ENCODE measurements around the gene TBC1D2B. TPM values are rescaled to one million over a fixed set of nuclear protein-coding genes. Genes with fewer than 3 reads are reported as not detected.

The TBC1D2B gene
- polyA plus RNA-seq, 1 donor (not counting 4 experiments of a cell fraction or from before 2014, with no cell fraction given), result 27.0 TPM

DNA sequence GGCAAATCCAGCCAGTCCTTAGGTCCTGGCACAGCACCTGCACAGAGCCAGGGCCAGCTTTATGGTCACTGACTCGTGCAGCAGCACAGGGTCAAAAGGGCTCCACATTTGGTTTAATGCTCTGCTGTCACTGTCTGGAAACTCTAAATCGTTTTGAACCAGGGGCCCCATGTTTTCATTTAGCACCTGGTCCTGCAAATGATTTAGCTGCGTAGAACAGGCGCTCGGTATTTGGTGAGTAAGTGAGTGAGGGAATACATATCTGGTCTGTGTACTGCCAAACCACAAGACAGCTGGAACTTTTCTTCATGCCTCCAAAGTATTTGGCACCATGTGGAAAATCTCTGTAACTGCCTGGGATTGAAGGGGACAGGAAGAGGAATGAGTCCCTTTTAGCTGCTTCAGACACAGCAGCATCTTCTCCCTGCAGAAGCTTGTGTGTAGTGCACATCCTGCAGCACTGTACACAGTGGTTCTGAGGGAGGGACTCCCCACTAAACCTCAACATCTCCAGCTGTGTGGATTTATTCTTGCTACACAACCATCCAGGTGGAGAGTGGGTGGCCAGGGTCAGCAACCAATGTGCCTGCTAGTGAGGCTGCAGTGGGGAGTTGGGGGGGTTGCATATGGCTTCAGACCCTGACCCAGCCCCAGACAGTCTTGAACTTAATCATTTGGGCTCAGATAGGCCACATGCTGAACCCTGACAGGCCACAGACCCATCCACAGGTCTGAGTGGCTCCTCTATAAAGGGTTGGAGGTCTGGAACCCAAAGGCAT lies 15.9 kb upstream of the TBC1D2B start:
- Histone ChIP-seq H3K9me3 (ENCODE audit: control insufficient read depth, low read depth, low read length) (no peaks in the 10 kb centered on the region), H3K27me3 (ENCODE audit: control insufficient read depth, extremely low read depth, insufficient read depth, low read length) (peaks cover 2% of the 10 kb centered on the region), H3K4me3 (ENCODE audit: control insufficient read depth in 2 of 3, extremely low read depth in 1 of 3, insufficient read depth in 2 of 3, low read depth in 1 of 3, low read length in 3 of 3) (no peak overlapping the region), H3K79me2 (ENCODE audit: control insufficient read depth, insufficient read depth, low read length) (no peaks in the 10 kb centered on the region), H3K9me1 (ENCODE audit: control insufficient read depth, extremely low read depth, insufficient read depth, low read length) (no peaks in the 10 kb centered on the region), H3K27ac (ENCODE audit: control insufficient read depth, insufficient read depth, low read length) (no peak overlapping the region), H3K36me3 (ENCODE audit: control insufficient read depth in 2 of 2, extremely low read depth in 1 of 2, insufficient read depth in 2 of 2, low read length in 2 of 2) (no peaks in the 10 kb centered on the region), H4K20me1 (ENCODE audit: control insufficient read depth, extremely low read depth, insufficient read depth, low read length) (no peaks in the 10 kb centered on the region), H2AFZ (ENCODE audit: control insufficient read depth, low read length) (no peak overlapping the region), H3K9ac (ENCODE audit: control insufficient read depth, extremely low read depth, insufficient read depth, low read length) (no peak overlapping the region), H3K4me2 (ENCODE audit: control insufficient read depth, extremely low read depth, insufficient read depth, low read depth, low read length) (no peak overlapping the region), H3K4me1 (ENCODE audit: control insufficient read depth, extremely low read depth, insufficient read depth, low read length) (no peaks in the 10 kb centered on the region)
- dilution Hi-C loops (cut with MboI; ENCODE audit: extremely low pct_ligation_motif_present, low sequenced_read_pairs), result no loop called here
- no peak for TF ChIP-seq EZH2 (IDR thresholded peaks at IDR 0.05; ENCODE audit: low read length)
- TF ChIP-seq, protein P1, sequence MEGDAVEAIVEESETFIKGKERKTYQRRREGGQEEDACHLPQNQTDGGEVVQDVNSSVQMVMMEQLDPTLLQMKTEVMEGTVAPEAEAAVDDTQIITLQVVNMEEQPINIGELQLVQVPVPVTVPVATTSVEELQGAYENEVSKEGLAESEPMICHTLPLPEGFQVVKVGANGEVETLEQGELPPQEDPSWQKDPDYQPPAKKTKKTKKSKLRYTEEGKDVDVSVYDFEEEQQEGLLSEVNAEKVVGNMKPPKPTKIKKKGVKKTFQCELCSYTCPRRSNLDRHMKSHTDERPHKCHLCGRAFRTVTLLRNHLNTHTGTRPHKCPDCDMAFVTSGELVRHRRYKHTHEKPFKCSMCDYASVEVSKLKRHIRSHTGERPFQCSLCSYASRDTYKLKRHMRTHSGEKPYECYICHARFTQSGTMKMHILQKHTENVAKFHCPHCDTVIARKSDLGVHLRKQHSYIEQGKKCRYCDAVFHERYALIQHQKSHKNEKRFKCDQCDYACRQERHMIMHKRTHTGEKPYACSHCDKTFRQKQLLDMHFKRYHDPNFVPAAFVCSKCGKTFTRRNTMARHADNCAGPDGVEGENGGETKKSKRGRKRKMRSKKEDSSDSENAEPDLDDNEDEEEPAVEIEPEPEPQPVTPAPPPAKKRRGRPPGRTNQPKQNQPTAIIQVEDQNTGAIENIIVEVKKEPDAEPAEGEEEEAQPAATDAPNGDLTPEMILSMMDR (optimal IDR thresholded peaks at IDR 0.05 in 1 of 3, IDR thresholded peaks at IDR 0.05 in 1 of 3, conservative IDR thresholded peaks at IDR 0.05 in 1 of 3; ENCODE audit: extremely low read depth in 1 of 3, insufficient read depth in 2 of 3, low read length in 3 of 3), result no peak
- FAIRE-seq, result no peak
- no peak for DNase-seq (ENCODE audit: low read depth, low spot score)

DNA sequence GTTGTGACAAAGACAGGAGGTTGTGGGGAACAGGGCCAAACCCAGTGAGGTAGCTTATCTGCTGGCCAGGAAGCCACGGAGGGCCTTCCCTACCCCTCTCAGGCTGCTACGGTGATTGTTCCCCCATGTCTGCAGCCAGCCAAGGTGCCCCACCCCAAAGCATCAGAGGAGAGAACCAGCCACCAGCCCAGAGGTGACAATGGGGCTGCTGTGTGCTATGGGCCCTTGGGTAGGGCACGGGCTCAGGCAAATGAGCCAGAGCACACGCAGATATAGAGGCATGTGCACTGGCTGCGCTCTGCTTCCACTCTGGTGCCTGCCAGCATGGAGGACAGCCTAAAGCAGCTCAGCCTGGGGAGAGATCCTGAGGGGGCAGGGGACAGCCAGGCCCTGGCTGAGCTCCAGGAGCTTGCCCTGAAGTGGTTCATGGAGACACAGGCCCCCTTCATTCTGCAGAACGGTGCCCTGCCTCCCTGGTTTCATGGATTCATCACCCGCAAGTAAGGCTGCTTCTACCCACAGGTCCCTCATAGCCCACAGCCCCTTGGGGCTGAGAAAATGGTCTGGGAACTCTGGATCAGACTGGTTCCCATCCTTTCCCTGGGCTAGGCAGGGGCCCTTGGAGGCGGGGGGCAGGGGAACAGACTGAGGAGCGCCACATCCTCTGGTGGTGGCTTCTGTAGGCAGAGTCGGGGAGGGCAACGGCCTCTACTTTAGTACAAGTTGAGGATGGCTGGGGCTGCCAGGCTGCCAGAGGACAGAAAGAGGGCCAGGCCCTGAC lies 14.9 kb upstream of the TBC1D2B start, which contains the start of gene SH2D7:
SH2D7 (plus strand) TSS at position 301 of the 781 bp plus-strand sequence; CDS start at position 325, 24 bp downstream.
- Histone ChIP-seq H3K27me3 (ENCODE audit: control insufficient read depth, extremely low read depth, insufficient read depth, low read length) (peaks cover 2% of the 10 kb centered on the region), H3K9ac (ENCODE audit: control insufficient read depth, extremely low read depth, insufficient read depth, low read length) (no peak within 1 kb of the TSS), H3K27ac (ENCODE audit: control insufficient read depth, insufficient read depth, low read length) (no peak within 1 kb of the TSS), H3K9me3 (ENCODE audit: control insufficient read depth, low read depth, low read length) (no peaks in the 10 kb centered on the region), H3K36me3 (ENCODE audit: control insufficient read depth in 2 of 2, extremely low read depth in 1 of 2, insufficient read depth in 2 of 2, low read length in 2 of 2) (no peaks in the 10 kb centered on the region), H4K20me1 (ENCODE audit: control insufficient read depth, extremely low read depth, insufficient read depth, low read length) (no peaks in the 10 kb centered on the region), H3K4me3 (ENCODE audit: control insufficient read depth in 2 of 3, extremely low read depth in 1 of 3, insufficient read depth in 2 of 3, low read depth in 1 of 3, low read length in 3 of 3) (no peak within 1 kb of the TSS), H3K4me1 (ENCODE audit: control insufficient read depth, extremely low read depth, insufficient read depth, low read length) (no peaks in the 10 kb centered on the region), H3K79me2 (ENCODE audit: control insufficient read depth, insufficient read depth, low read length) (no peaks in the 10 kb centered on the region), H3K9me1 (ENCODE audit: control insufficient read depth, extremely low read depth, insufficient read depth, low read length) (no peaks in the 10 kb centered on the region), H2AFZ (ENCODE audit: control insufficient read depth, low read length) (no peak within 1 kb of the TSS), H3K4me2 (ENCODE audit: control insufficient read depth, extremely low read depth, insufficient read depth, low read depth, low read length) (no peak within 1 kb of the TSS)
- DNase-seq (ENCODE audit: low read depth, low spot score), result no peak
- no peak for FAIRE-seq
- no peak for TF ChIP-seq EZH2 (IDR thresholded peaks at IDR 0.05; ENCODE audit: low read length)
- TF ChIP-seq, protein P1 (optimal IDR thresholded peaks at IDR 0.05 in 1 of 3, IDR thresholded peaks at IDR 0.05 in 1 of 3, conservative IDR thresholded peaks at IDR 0.05 in 1 of 3; ENCODE audit: extremely low read depth in 1 of 3, insufficient read depth in 2 of 3, low read length in 3 of 3), result no peak
- dilution Hi-C loops (cut with MboI; ENCODE audit: extremely low pct_ligation_motif_present, low sequenced_read_pairs), result no loop called here

Data from keratinocyte (primary cell).